BLaER1 treated with 17β-estradiol and CSF1 and Interleukin-3, amounts not matched to agents 10 nM and 100 nM (cell line): ENCODE data around the gene TNS4.

ENCODE experiments used
- H3K27ac ChIP-seq, 11 experiments: shearing (Covaris generic); formaldehyde crosslinking; 2 replicates each; pipeline ENCODE4 v1.8.1; 2022
- H3K27me3 ChIP-seq, 11 experiments: shearing (Covaris generic); formaldehyde crosslinking; 2 replicates each; pipeline ENCODE4 v1.8.1; 2022
- H3K36me3 ChIP-seq, 11 experiments: shearing (Covaris generic); formaldehyde crosslinking; 2 replicates each; pipeline ENCODE4 v1.8.1; 2022
- H3K4me1 ChIP-seq, 10 experiments: shearing (Covaris generic); formaldehyde crosslinking; 2 replicates each; pipeline ENCODE4 v1.8.1; 2022
- H3K4me2 ChIP-seq, 11 experiments: shearing (Covaris generic); formaldehyde crosslinking; 2 replicates each; pipeline ENCODE4 v1.8.1; 2022
- H3K4me3 ChIP-seq, 10 experiments: shearing (Covaris generic); formaldehyde crosslinking; 2 replicates each; pipeline ENCODE4 v1.8.1; 2022
- H3K9ac ChIP-seq, 11 experiments: shearing (Covaris generic); formaldehyde crosslinking; 2 replicates each; pipeline ENCODE4 v1.8.1; 2022
- H3K9me3 ChIP-seq, 11 experiments: shearing (Covaris generic); formaldehyde crosslinking; replicated peaks in 1 of 11; 2 replicates each; pipeline ENCODE4 v1.8.1; 2022
- H4K20me1 ChIP-seq, 11 experiments: shearing (Covaris generic); formaldehyde crosslinking; 2 replicates each; pipeline ENCODE4 v1.8.1; 2022
- Cebpa-rat ChIP-seq, 11 experiments: shearing (Covaris generic); IDR thresholded peaks; 2 replicates each; pipeline ENCODE4 v1.8.1; 2022

The TNS4 gene

GRCh38 chr17:40457369-40457768 is 44.1 kb downstream of the TNS4 start:
- no peaks in the 10 kb centered on the region for H3K9me3 ChIP-seq
- no peak for TF ChIP-seq Cebpa-rat (IDR thresholded peaks at IDR 0.05)
- no peak overlapping the region for H3K4me2 ChIP-seq
- peaks cover 61 to 72% (median 64%) of the 10 kb centered on the region in 11 experiments for H3K36me3 ChIP-seq
- H3K9ac ChIP-seq: no peak overlapping the region
- peaks cover 0 to 12% (median 3%) of the 10 kb centered on the region in 10 experiments; a peak in 12 of 20 replicates for H3K4me1 ChIP-seq
- H3K27me3 ChIP-seq: no peaks in the 10 kb centered on the region
- H3K27ac ChIP-seq: no peak overlapping the region
- no peak overlapping the region for H3K4me3 ChIP-seq
- peaks cover 0 to 65% (median 18%) of the 10 kb centered on the region in 11 experiments; a peak in 16 of 22 replicates for H4K20me1 ChIP-seq

DNA sequence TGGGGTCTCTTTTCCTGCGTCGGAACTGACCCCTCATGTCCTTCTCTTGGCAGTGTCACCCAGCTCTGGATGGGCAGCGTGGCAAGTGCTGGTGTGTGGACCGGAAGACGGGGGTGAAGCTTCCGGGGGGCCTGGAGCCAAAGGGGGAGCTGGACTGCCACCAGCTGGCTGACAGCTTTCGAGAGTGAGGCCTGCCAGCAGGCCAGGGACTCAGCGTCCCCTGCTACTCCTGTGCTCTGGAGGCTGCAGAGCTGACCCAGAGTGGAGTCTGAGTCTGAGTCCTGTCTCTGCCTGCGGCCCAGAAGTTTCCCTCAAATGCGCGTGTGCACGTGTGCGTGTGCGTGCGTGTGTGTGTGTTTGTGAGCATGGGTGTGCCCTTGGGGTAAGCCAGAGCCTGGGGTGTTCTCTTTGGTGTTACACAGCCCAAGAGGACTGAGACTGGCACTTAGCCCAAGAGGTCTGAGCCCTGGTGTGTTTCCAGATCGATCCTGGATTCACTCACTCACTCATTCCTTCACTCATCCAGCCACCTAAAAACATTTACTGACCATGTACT is 44.9 kb downstream of the TNS4 start:
- H4K20me1 ChIP-seq: peaks cover 1 to 70% (median 27%) of the 10 kb centered on the region in 11 experiments; a peak in 18 of 22 replicates
- no peaks in the 10 kb centered on the region for H3K27me3 ChIP-seq
- no peaks in the 10 kb centered on the region for H3K9me3 ChIP-seq
- peaks cover 0 to 20% (median 11%) of the 10 kb centered on the region in 10 experiments; a peak in 14 of 20 replicates for H3K4me1 ChIP-seq
- H3K9ac ChIP-seq: no peak overlapping the region
- no peak overlapping the region for H3K4me3 ChIP-seq
- H3K4me2 ChIP-seq: no peak overlapping the region
- peaks cover 68 to 81% (median 73%) of the 10 kb centered on the region in 11 experiments for H3K36me3 ChIP-seq
- no peak overlapping the region for H3K27ac ChIP-seq
- TF ChIP-seq Cebpa-rat (IDR thresholded peaks at IDR 0.05): no peak

- H4K20me1 ChIP-seq: peaks cover 8 to 77% (median 45%) of the 10 kb centered on the region in 11 experiments; a peak in 18 of 22 replicates
- peaks cover 75 to 99% (median 83%) of the 10 kb centered on the region in 11 experiments for H3K36me3 ChIP-seq
- no peaks in the 10 kb centered on the region for H3K9me3 ChIP-seq
- no peak overlapping the region for H3K4me2 ChIP-seq
- no peak for TF ChIP-seq Cebpa-rat (IDR thresholded peaks at IDR 0.05)
- no peak overlapping the region for H3K4me3 ChIP-seq
- no peak overlapping the region for H3K9ac ChIP-seq
- H3K4me1 ChIP-seq: peaks cover 8 to 32% (median 28%) of the 10 kb centered on the region in 10 experiments
- no peak overlapping the region for H3K27ac ChIP-seq
- no peaks in the 10 kb centered on the region for H3K27me3 ChIP-seq
Measured at GRCh38 chr17:40454613-40454995, 46.8 kb downstream of the TNS4 start.

GRCh38 chr17:40453881-40454612 is 47.4 kb downstream of the TNS4 start:
- peaks cover 8 to 72% (median 47%) of the 10 kb centered on the region in 11 experiments; a peak in 18 of 22 replicates for H4K20me1 ChIP-seq
- peaks cover 13 to 38% (median 33%) of the 10 kb centered on the region in 10 experiments for H3K4me1 ChIP-seq
- peaks cover 75 to 97% (median 83%) of the 10 kb centered on the region in 11 experiments for H3K36me3 ChIP-seq

DNA sequence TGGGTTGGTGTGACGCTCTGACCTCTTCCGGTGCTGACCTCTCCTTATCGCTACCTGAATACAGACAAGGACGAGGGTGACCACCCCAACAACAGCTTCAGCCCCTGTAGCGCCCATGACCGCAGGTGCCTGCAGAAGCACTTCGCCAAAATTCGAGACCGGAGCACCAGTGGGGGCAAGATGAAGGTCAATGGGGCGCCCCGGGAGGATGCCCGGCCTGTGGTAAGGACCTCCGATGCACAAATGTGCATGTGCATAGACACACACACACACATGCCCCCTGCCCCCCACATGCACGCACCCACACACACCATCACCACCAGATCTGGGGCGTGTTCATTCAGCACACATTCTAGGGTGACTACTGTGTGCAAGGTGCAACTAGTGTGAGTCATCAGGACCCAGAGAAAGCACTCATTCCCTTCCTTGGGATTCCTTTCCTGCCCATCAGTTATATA is 48.5 kb downstream of the TNS4 start:
- Histone ChIP-seq H4K20me1 (peaks cover 17 to 72% (median 58%) of the 10 kb centered on the region in 11 experiments; a peak in 18 of 22 replicates), H3K4me2 (no peak overlapping the region), H3K9ac (0 out of 22 replicates have a peak overlapping the region, but pooled peaks of 3 of the 11 experiments have one; percentile 2 to 15 (median 14)), H3K27ac (peak overlapping the region in 2 of 11 experiments; percentile 15 to 39; a peak in 3 of 22 replicates), H3K4me1 (peaks cover 24 to 49% (median 44%) of the 10 kb centered on the region in 10 experiments), H3K9me3 (no peaks in the 10 kb centered on the region), H3K27me3 (no peaks in the 10 kb centered on the region), H3K4me3 (no peak overlapping the region), H3K36me3 (peaks cover 70 to 91% (median 75%) of the 10 kb centered on the region in 11 experiments)
- no peak for TF ChIP-seq Cebpa-rat (IDR thresholded peaks at IDR 0.05)

More at GRCh38 chr17:40453881-40454612, 47.4 kb downstream of the TNS4 start:
- no peak overlapping the region for H3K4me2 ChIP-seq
- H3K9ac ChIP-seq: no peak overlapping the region
- H3K4me3 ChIP-seq: no peak overlapping the region
- H3K27me3 ChIP-seq: no peaks in the 10 kb centered on the region
- no peaks in the 10 kb centered on the region for H3K9me3 ChIP-seq
- 0 out of 22 replicates have a peak overlapping the region, but pooled peaks of 1 of the 11 experiments have one; percentile 13 for H3K27ac ChIP-seq
- TF ChIP-seq Cebpa-rat (IDR thresholded peaks at IDR 0.05): no peak

- peak overlapping the region in 2 of 11 experiments; percentile 13 to 29; a peak in 3 of 22 replicates for H3K4me2 ChIP-seq
- H3K4me1 ChIP-seq: peaks cover 31 to 55% (median 51%) of the 10 kb centered on the region in 10 experiments
- no peak for TF ChIP-seq Cebpa-rat (IDR thresholded peaks at IDR 0.05)
- peaks cover 63 to 87% (median 68%) of the 10 kb centered on the region in 11 experiments for H3K36me3 ChIP-seq
- no peaks in the 10 kb centered on the region for H3K9me3 ChIP-seq
- no peaks in the 10 kb centered on the region for H3K27me3 ChIP-seq
- H3K27ac ChIP-seq: peak overlapping the region in 5 of 11 experiments; percentile 9 to 48 (median 20); a peak in 8 of 22 replicates
- H3K4me3 ChIP-seq: no peak overlapping the region
- peak overlapping the region in 5 of 11 experiments; percentile 2 to 17 (median 14); a peak in 2 of 22 replicates for H3K9ac ChIP-seq
- peaks cover 21 to 70% (median 57%) of the 10 kb centered on the region in 11 experiments; a peak in 18 of 22 replicates for H4K20me1 ChIP-seq
Measured at GRCh38 chr17:40452216-40452787, 49.1 kb downstream of the TNS4 start.

DNA sequence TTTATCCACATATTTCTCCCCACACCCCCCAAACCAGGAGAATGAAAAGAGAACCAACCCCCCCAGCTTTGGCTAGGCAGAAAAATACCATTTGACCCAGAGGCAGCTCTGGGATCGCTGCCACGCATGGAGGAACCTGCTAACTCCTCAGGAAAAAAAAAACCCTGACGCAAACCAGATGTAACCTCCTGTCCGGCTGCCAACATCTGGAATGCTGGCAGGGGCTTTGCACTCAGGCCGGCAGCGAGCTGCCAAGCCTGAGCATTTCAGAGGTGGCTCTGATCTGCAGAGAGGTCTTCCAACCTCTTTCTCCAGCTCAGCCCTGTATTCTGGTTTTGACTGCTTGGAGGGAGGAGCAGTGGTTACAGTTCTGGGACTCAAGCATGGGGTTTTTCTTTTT is 50.0 kb downstream of the TNS4 start:
- peak overlapping the region in 1 of 11 experiments; percentile 21; a peak in 1 of 22 replicates for H3K27ac ChIP-seq
- peaks cover 21 to 72% (median 54%) of the 10 kb centered on the region in 11 experiments; a peak in 18 of 22 replicates for H4K20me1 ChIP-seq
- H3K4me2 ChIP-seq: peak overlapping the region in 2 of 11 experiments; percentile 7 to 98; a peak in 4 of 22 replicates
- TF ChIP-seq Cebpa-rat (IDR thresholded peaks at IDR 0.05): no peak
- H3K27me3 ChIP-seq: no peaks in the 10 kb centered on the region
- H3K9ac ChIP-seq: peak overlapping the region in 3 of 11 experiments; percentile 2 to 17 (median 4); a peak in 2 of 22 replicates
- no peak overlapping the region for H3K4me3 ChIP-seq
- peaks cover 54 to 87% (median 59%) of the 10 kb centered on the region in 11 experiments for H3K36me3 ChIP-seq
- peaks cover 39 to 64% (median 60%) of the 10 kb centered on the region in 10 experiments for H3K4me1 ChIP-seq
- H3K9me3 ChIP-seq: no peaks in the 10 kb centered on the region

- Histone ChIP-seq H3K36me3 (peaks cover 42 to 75% (median 47%) of the 10 kb centered on the region in 11 experiments), H3K4me2 (peak overlapping the region; percentile 19 to 100 (median 96); a peak in 18 of 22 replicates), H3K9me3 (no peaks in the 10 kb centered on the region), H3K27me3 (no peaks in the 10 kb centered on the region), H3K4me1 (peaks cover 52 to 76% (median 72%) of the 10 kb centered on the region in 10 experiments), H3K9ac (no peak overlapping the region), H3K27ac (peak overlapping the region in 2 of 11 experiments; percentile 2 to 95; a peak in 2 of 22 replicates), H4K20me1 (peaks cover 21 to 79% (median 53%) of the 10 kb centered on the region in 11 experiments; a peak in 18 of 22 replicates), H3K4me3 (no peak overlapping the region)
- TF ChIP-seq Cebpa-rat (IDR thresholded peaks at IDR 0.05): no peak
Measured at GRCh38 chr17:40450175-40450574, 51.2 kb downstream of the TNS4 start.
